Esophagus mucosa (tissue), 1 donor: ENCODE measurements around the gene AHRR. TPM values are rescaled to one million over a fixed set of nuclear protein-coding genes. Genes with fewer than 3 reads are reported as not detected.
"Not testable (repeated sequence)": the region's sequence is repeated elsewhere in the genome, so short reads cannot be mapped to it uniquely, and the experiment has no call there.

ENCODE experiments used
- ATAC-seq: fragments of 200-7000 bp; cut with Tn5 transposase; one replicate; pipeline ENCODE4 v1.9.1; 2020
- total RNA-seq: library from RNA; stranded (reverse); gene quantifications from one replicate; pipeline ENCODE4 v1.2.4, GENCODE V29; 2023
- donor health status: DM: yes; HTN: yes; CAD: no.

Gene AHRR
- total RNA-seq, 1 donor from 2014 or later: 1.1 TPM

DNA sequence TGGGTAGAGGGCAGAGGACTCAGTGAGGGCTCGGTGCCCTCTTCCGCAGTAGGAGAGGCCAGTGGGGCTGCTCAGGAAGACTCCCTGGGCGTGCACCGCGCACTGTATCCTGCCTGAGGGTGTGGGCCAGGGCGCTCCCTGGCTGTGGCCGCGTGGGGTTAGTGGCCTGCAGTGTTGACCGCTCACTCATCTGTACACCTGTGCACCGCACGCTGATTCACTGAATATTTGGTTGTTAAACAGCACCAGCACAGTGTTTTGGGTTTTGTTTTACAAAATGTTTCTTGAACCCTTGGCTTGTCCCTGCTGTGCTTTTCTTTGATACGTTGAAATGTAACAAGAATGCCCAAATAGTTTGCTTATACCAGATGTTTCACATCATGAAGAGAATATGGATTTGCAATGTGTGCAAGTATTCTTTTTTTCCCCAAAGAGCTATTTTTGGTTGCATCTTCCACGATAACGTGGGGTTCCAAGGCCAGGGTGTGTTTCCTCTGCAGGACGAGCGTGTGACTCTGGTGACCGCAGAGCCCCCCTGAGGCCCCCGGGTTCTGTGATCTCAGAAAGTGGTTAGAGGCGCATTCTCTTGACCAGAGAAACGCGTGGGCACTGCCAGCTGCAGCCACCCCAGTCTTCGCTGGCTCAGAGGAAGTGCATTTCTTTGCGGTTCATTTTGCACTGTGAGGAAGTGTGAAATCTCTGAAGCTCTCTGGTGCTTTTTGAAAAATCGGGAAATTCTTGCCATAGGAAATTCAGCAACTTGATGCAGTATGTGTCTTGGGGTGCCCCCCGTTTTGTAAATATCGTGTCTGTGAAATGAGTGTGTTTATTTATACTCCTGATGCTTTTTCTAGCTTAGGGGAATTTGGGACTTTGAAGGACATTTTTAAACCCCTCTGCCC lies 46.9 kb downstream of the AHRR start:
- no peak for ATAC-seq

DNA sequence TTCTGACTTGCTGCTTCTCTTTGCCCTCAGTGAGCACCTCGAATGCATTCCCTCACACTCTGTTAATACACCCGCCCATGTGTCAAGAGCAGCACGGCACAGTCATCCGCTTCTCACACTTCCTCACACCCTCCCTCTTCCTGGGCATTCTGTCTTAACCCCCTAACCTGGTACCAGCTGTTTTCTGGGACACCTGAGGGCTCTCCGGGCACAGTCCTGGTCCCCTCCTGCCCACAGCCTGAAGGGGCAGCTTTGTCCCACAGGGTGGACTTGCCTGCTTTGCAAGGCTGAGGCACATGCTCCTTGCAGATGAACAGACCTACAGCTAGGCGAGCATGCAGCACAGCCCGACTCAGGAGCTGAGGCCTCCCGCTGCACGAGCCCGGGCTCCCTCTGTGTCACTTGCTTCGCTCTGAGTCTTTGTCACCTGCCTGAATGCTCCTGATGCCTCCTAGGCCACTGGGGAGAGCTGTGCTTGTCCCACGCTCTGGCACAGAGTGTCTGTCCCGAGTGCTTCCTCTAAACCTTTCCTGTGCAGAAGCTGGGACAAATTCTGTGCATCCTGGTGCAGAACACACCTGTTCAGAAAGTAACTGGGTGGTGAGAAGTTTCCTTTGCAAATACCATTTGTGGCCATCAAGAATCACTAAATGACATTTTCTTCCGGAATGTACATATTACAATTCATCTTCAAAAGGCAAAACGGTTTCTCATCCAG lies 47.8 kb downstream of the AHRR start:
- ATAC-seq: no peak

DNA sequence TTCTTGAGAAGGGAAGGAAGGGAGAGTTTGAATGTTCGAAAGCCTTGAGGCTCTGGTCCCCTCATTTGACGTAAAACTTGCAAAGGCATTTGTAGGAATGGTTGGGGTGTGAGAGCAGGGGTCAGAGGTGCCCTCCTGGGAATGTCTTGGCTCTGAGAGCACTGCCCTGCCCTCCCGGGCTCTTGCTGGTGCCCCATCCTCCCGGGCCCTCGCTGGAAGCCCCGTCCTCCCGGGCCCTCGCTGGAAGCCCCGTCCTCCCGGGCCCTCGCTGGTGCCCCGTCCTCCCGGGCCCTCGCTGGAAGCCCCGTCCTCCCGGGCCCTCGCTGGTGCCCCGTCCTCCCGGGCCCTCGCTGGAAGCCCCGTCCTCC lies 48.3 kb downstream of the AHRR start:
- not testable (repeated sequence) for ATAC-seq

GRCh38 chr5:370311-370958 lies 48.9 kb downstream of the AHRR start:
- ATAC-seq: no peak

- no peak for ATAC-seq
Measured at GRCh38 chr5:370959-371810, 49.7 kb downstream of the AHRR start.

DNA sequence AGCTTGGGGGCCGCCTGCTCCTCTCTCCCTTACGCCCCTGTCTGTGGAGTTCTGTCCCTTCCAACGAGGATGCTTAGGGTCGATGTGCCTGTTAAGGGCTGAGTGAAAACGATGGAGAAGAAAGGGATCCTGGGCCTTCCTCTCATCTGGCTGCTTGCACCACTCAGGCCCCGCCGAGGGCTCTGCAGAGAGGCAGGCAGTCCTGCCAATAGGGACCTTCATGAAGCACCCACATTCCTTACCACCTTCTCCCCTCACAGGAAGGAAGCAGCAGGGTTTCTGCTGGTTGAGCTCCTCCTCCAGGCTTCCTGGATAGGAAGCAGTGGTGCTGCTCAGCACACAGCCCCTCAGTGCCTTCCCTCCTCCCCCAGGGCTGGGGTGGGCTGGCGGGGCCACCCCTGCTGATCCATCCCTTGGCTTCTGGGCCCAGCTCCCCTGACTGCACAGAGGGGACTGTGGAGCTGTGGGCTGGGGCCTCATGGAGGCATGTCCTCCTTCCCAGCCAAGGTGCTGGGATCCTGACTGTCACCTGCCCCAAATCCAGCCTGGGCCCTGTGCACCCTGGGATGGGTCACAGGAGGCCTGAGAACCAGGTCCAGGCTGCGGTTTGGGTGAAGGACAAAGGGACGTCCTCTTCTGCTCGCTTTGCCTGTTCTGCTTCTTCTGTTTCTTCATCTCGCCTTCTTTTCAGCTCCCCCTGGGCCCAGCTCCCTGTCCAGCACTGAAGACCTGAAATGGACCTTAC lies 50.5 kb downstream of the AHRR start:
- ATAC-seq: no peak

DNA sequence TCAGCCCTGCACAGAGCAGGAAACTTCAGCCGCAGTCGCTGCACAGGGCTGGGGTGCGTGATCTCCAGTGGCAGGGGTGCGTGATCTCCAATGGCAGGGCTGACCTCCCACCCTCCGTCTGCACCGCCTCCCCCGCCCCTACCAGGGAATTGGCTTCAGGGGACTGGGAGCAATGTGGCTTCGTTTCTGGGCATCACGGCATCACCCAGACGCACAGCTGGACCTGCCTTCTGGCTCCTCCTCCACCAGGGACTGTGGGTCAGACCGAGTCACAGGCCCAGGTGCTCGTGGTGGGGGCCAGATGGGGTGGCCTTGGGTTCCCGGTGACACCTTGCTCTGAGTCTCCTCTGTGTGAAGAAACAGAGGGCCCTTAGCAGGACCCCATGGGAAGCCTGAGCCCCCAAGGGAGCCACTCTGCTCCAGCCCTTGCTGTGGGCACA lies 51.1 kb downstream of the AHRR start:
- ATAC-seq: no peak

DNA sequence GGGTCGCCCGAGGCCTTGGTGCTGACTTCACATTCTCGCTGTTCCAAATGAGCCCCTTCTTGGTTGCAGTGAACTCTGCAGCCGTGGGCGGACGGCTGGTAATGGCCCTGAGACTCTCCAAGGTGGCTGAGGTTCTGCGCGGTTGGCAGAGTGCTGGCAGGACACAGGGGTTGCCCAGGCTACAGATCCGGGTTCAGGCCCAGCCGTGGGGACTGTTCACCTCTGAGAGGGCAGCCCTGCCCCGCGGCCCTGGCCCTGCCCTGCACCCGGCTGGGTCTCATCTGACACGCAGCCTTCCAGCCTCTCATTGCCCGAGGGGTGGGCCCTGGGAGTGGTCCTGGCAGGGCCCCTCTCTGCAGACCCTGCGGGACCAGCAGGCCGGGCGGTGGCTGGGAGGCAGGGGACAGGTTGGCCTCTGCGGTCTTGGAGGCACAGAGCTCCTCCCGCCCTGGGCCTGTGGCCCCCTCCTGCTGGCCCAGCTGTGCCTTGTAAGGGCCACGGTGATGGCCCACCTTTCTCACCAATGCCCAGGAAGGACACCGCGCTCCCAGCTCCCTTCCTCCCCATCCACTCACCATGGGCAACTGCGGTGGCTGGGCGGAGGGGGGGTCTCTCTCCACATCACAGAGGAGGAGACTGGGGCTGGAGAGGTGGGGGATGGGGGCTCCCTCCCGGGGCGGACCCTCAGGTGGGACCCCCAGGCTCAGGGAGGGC lies 51.6 kb downstream of the AHRR start:
- no peak for ATAC-seq

- peak; percentile 10 for ATAC-seq
Measured at GRCh38 chr5:373710-374602, 52.4 kb downstream of the AHRR start.

DNA sequence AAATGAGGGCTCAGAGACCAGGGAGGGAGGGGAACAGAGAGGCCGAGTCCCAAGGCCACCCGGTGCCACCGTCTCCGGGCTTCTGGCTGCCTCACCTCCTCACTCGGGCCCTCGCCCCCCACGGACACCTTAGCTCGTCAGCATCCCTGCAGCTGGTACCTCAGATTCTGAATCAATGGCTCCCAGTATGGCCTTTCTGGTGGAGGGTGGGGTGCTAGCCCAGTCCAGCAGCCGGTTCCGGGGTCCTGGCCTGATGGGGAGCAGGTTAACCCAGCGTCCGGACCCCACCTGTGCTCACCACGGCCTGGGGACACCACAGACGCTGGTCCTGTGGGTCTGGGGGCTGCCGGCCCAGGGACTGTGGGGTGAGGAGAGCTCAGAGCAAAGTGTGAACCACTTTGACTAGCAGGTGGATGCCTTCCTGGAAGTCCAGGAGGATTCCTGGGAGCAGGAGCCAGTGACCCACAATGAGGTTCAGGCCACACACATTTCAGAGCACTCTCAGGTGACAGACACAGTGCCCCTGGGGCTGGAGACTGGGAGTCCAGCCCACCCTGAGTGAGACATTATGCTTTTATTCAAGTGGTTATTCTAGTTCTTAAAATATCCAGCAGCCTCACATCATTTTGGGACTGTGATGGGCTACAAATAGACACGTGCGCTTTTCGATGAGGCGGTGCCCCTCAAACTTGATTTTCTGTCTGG lies 53.3 kb downstream of the AHRR start:
- ATAC-seq: no peak

GRCh38 chr5:375336-375920 lies 53.9 kb downstream of the AHRR start:
- no peak for ATAC-seq

GRCh38 chr5:375921-376798 lies 54.6 kb downstream of the AHRR start:
- no peak for ATAC-seq

DNA sequence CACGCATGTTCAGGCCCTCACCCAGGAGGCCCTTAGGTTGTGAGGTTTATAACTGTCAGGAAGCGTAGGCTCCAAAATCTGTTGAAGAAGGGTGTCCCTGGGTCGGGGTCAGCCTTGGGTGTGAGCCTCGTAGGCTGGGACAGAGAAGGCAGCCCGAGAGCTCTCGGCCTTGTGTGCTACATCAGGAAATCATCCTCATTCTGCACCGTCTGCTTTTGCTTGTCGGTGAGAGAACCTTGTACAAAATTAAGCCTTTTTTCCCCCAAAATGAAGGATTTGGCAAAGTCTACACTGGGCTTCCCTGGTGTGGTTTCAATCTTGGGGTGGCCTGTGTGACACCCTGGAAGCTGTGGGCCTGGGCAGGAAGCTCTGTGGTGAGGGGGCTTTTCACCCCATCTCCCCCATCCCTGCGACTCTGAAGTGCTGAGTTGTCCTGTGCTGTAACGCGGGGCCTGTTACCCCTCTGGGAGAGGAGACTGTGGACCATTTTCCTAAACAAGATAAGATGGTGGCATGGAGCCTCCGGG lies 55.3 kb downstream of the AHRR start:
- no peak for ATAC-seq

DNA sequence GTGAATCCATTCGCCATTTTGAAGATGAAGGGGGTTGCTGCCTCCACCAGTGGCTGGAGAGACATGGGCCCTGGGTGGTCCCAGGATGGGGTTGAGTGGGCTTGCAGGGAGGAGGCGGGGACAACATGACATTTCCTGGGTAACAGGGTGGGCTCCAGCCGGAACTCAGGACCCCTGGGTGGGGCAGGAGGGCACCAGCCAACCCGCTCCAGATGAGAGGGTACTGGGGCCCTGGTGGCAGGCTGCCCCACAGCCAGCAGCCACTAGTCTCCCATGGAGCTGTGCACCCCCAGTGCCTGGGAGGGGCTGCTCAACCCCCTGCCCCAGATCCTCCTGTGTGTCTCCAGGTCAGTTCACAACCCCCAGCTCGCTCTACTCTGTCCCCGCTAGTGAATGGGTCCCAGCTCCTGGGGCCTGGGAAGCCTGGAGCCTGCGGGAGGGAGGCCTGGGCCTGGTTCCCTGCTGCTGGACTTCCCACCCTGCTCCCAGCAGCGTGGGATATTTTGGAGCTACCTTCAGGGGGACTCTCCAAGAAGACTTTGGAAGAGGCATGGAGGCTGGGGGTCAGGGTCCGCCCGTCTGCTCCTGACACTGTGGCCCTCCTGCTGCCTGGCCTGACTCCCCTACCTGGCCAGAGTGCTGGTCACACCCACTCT lies 55.9 kb downstream of the AHRR start:
- no peak for ATAC-seq

DNA sequence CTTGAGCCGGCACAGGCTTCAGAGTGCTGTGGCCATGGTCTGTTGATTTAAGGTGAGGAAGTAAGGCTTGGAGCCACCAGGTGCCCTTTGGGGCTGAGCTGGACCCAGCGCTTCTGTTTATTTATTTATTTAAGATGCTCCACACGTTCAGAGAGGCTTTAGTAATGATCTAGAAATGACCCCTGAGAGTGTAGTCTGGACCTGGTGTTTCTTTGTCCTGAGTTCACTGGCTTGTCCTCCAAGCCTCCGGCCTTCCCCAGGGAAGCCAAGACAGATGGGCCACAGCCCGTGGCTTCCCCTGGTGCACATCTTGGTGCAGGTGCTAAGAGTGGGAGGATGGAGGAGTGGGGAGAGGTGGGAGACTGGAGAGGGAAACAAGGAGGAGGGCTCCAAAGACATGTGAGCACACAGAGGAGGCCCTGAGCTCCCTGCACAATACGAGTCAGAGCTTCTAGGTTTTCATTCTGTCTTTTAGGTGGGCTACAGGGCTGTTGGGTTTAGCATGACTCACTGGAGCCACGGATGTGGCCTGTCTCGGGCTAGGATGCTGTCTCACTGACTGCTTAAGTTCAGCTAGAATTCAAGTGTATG lies 56.9 kb downstream of the AHRR start:
- ATAC-seq: no peak

DNA sequence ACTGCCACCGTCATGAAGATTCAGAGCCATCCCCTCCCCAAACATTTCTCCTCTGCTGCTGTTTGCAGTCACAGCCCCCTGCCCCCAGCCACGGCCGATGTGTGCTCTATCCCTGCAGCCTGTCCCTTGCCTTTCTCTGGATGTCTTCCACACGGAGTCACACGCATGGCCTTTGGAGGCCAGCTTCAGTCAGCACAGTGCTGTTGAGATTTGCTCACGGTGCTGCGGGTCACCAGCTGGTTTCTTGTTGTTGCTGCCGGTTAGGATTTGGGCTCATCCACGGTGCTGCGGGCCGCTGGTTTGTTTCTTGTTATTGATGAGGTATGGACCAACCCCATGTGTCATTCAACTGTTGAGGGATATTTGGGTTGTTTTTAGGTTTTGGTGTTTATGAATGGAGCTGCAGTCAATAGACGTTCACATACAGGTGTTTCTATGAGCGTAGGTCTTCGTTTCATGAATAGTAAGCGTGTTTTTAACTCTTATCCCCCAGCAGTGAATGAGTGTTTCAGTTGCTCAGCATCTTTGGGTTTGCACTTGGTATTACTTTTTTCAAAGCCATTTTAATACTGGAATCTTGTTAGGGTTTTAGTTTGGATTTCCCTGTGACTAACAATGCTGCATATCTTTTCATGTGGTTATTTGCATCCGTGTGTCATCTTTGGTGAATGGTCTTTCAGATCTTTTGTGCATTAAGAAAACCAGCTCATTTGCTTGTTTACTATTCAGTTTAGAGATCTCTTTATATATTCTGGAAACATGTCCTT lies 57.6 kb downstream of the AHRR start:
- no peak for ATAC-seq
